SK-N-SH treated with all-trans-retinoic acid at 6 μM for 48 hours (cell line): ENCODE results near the gene CARS1.

Experiments used
- ARNTL ChIP-seq: fragments of 450-650 bp; formaldehyde crosslinking; IDR thresholded peaks from 2 replicates; pipeline ENCODE4 v1.5.0; 2020; ENCODE audit warnings: low read depth, mild to moderate bottlenecking, moderate library complexity, borderline replicate concordance
- CSDC2 ChIP-seq: fragments of 250-450 bp; sonication (Bioruptor Pico); IDR thresholded peaks from 2 replicates; pipeline ENCODE4 v1.5.0; 2020; ENCODE audit warnings: mild to moderate bottlenecking, moderate library complexity
- ESRRG ChIP-seq: fragments of 250-450 bp; sonication (Bioruptor Pico); IDR thresholded peaks from 2 replicates; pipeline ENCODE4 v1.6.1; 2021; ENCODE audit warnings: mild to moderate bottlenecking
- GLIS3 ChIP-seq: fragments of 250-450 bp; sonication (Bioruptor Pico); IDR thresholded peaks from 2 replicates; pipeline ENCODE4 v1.5.0; 2020; ENCODE audit warnings: mild to moderate bottlenecking, moderate library complexity
- ISL1 ChIP-seq: fragments of 250-450 bp; sonication (Bioruptor Pico); IDR thresholded peaks from 2 replicates; pipeline ENCODE4 v2.1.2; 2022; ENCODE audit warnings: mild to moderate bottlenecking, moderate library complexity
- RARB ChIP-seq: fragments of 250-450 bp; sonication (Bioruptor Pico); IDR thresholded peaks from 2 replicates; pipeline ENCODE4 v1.8.0; 2021; ENCODE audit warnings: mild to moderate bottlenecking, moderate library complexity
- ZFP3 ChIP-seq: fragments of 250-450 bp; sonication (Bioruptor Pico); IDR thresholded peaks from 2 replicates; pipeline ENCODE4 v1.5.0; 2020; ENCODE audit warnings: mild to moderate bottlenecking, moderate library complexity
- ZFP30 ChIP-seq: fragments of 450-650 bp; formaldehyde crosslinking; IDR thresholded peaks from 2 replicates; pipeline ENCODE4 v1.5.0; 2022; ENCODE audit warnings: mild to moderate bottlenecking, moderate library complexity
- ZNF565 ChIP-seq: fragments of 450-650 bp; formaldehyde crosslinking; conservative IDR thresholded peaks from 2 replicates; pipeline ENCODE4 v1.5.0; 2020; ENCODE audit warnings: low read depth, mild to moderate bottlenecking, moderate library complexity
- ZNF8 ChIP-seq: fragments of 450-650 bp; formaldehyde crosslinking; IDR thresholded peaks from 2 replicates; pipeline ENCODE4 v1.5.0; 2020; ENCODE audit warnings: mild to moderate bottlenecking, moderate library complexity
- TF ChIP-seq, protein P1 (sequence below): fragments of 250-450 bp; sonication (Bioruptor Pico); IDR thresholded peaks from 2 replicates; pipeline ENCODE4 v1.5.1; 2021; ENCODE audit warnings: mild to moderate bottlenecking, moderate library complexity
- TF ChIP-seq, protein P2 (sequence below): fragments of 250-450 bp; sonication (Bioruptor Pico); IDR thresholded peaks from 2 replicates; pipeline ENCODE4 v1.5.1; 2020; ENCODE audit warnings: low read depth, mild to moderate bottlenecking, moderate library complexity
- TF ChIP-seq, protein P3 (sequence below): fragments of 250-450 bp; sonication (Bioruptor Pico); IDR thresholded peaks from 2 replicates; pipeline ENCODE4 v1.8.0; 2021; ENCODE audit warnings: low read depth, mild to moderate bottlenecking, moderate library complexity, borderline replicate concordance
- TF ChIP-seq, protein P4 (sequence below): fragments of 250-450 bp; sonication (Bioruptor Pico); IDR thresholded peaks from 2 replicates; pipeline ENCODE4 v1.8.0; 2020; ENCODE audit warnings: mild to moderate bottlenecking, moderate library complexity, borderline replicate concordance

DNA sequence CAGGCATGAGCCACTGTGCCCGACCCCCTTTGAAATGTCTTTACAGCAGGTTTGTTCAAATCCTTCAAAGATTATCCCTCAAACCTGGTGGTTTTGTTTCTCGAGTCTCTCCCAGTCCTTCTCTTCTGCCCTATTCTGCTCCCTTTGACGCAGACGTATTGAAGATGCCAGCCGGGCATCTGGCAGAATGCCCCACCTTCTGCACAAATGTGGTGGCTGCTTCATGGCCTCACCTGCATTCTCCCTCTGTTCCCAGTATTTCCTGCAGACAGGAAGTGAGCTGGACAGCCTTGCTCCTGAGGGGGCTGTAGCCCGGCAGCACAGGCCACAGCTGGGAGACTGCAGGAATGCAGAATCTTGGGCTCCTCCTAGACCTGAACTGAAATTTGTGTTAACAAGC is 60.2 kb downstream of the CARS1 start:
- TF ChIP-seq, protein P1, sequence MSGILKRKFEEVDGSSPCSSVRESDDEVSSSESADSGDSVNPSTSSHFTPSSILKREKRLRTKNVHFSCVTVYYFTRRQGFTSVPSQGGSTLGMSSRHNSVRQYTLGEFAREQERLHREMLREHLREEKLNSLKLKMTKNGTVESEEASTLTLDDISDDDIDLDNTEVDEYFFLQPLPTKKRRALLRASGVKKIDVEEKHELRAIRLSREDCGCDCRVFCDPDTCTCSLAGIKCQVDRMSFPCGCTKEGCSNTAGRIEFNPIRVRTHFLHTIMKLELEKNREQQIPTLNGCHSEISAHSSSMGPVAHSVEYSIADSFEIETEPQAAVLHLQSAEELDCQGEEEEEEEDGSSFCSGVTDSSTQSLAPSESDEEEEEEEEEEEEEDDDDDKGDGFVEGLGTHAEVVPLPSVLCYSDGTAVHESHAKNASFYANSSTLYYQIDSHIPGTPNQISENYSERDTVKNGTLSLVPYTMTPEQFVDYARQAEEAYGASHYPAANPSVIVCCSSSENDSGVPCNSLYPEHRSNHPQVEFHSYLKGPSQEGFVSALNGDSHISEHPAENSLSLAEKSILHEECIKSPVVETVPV (CRISPR knock-in tag): no peak
- TF ChIP-seq GLIS3 (CRISPR knock-in tag) (no peak), ZFP3 (CRISPR knock-in tag) (no peak), ZNF8 (no peak), ISL1 (CRISPR knock-in tag) (no peak), CSDC2 (CRISPR knock-in tag) (no peak), RARB (CRISPR knock-in tag) (no peak), ARNTL (CRISPR knock-in tag) (no peak), ESRRG (CRISPR knock-in tag) (no peak), ZFP30 (CRISPR knock-in tag) (no peak), ZNF565 (CRISPR knock-in tag) (no peak)
- TF ChIP-seq, protein P2, sequence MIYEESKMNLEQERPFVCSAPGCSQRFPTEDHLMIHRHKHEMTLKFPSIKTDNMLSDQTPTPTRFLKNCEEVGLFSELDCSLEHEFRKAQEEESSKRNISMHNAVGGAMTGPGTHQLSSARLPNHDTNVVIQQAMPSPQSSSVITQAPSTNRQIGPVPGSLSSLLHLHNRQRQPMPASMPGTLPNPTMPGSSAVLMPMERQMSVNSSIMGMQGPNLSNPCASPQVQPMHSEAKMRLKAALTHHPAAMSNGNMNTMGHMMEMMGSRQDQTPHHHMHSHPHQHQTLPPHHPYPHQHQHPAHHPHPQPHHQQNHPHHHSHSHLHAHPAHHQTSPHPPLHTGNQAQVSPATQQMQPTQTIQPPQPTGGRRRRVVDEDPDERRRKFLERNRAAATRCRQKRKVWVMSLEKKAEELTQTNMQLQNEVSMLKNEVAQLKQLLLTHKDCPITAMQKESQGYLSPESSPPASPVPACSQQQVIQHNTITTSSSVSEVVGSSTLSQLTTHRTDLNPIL (CRISPR knock-in tag): no peak
- TF ChIP-seq, protein P3, sequence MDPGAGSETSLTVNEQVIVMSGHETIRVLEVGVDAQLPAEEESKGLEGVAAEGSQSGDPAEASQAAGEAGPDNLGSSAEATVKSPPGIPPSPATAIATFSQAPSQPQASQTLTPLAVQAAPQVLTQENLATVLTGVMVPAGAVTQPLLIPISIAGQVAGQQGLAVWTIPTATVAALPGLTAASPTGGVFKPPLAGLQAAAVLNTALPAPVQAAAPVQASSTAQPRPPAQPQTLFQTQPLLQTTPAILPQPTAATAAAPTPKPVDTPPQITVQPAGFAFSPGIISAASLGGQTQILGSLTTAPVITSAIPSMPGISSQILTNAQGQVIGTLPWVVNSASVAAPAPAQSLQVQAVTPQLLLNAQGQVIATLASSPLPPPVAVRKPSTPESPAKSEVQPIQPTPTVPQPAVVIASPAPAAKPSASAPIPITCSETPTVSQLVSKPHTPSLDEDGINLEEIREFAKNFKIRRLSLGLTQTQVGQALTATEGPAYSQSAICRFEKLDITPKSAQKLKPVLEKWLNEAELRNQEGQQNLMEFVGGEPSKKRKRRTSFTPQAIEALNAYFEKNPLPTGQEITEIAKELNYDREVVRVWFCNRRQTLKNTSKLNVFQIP (CRISPR knock-in tag): no peak
- TF ChIP-seq, protein P4, sequence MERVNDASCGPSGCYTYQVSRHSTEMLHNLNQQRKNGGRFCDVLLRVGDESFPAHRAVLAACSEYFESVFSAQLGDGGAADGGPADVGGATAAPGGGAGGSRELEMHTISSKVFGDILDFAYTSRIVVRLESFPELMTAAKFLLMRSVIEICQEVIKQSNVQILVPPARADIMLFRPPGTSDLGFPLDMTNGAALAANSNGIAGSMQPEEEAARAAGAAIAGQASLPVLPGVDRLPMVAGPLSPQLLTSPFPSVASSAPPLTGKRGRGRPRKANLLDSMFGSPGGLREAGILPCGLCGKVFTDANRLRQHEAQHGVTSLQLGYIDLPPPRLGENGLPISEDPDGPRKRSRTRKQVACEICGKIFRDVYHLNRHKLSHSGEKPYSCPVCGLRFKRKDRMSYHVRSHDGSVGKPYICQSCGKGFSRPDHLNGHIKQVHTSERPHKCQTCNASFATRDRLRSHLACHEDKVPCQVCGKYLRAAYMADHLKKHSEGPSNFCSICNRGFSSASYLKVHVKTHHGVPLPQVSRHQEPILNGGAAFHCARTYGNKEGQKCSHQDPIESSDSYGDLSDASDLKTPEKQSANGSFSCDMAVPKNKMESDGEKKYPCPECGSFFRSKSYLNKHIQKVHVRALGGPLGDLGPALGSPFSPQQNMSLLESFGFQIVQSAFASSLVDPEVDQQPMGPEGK: no peak
